ENCODE measurements around the gene REXO1. TPM values are rescaled to one million over a fixed set of nuclear protein-coding genes. Genes with fewer than 3 reads are reported as not detected.
A peak's percentile ranks its signal among the peaks of the same experiment; 100 is the strongest.
"Not testable (repeated sequence)": the region's sequence is repeated elsewhere in the genome, so short reads cannot be mapped to it uniquely, and the experiment has no call there.

The REXO1 gene
- total and polyA plus RNA-seq, 8 donors: 16.9 to 30.8 (median 24.4) TPM

DNA sequence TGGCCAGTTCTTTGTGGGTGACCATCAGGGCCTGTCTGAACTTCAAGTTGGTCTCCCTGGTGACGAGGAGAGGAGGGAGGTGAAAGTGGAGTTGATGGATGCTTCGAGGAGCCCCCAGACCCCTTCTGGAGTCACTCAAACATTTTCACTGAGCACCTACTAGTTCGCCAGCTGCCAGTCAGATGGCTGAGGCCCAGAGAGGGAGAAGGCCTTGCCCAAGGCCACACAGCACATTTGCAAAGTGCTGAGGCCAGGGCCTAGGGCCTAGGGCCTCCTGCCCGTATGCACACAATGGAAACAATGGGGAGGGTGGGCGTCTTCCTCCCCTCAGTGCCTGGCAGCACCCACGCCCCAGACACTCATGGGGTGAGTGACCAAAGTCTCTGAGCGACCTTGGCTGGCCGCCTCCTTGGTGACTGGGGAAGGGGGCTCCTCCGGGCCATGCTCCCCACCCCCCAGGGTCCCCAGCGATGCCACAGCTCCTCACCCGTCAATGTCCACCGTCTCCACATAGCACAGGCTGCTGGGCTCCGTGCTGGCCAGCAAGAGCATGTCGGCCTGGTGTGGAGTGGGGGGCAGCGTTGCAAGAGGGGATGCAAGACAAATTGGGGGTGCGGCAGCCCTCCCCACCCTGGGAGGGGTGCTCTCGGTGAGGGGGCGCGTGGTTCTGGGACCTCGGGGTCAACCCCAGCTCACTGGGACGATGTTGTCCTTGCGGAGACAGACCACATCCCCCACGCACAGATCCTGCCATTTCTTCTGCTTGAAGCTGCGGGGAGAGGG lies 42.7 kb downstream of the REXO1 start:
- ATAC-seq (no peak), DNase-seq (no peak)
- Histone ChIP-seq H3K4me3 (no peak overlapping the region), H3K4me1 (no peaks in the 10 kb centered on the region), H3K27ac (no peak overlapping the region), H3K9me3 (no peaks in the 10 kb centered on the region), H3K36me3 (peaks cover 0 to 6% of the 10 kb centered on the region in 2 donors), H3K27me3 (no peaks in the 10 kb centered on the region)
- intact Hi-C loops (cut with DNase I): no loop called here
- TF ChIP-seq, protein P1, sequence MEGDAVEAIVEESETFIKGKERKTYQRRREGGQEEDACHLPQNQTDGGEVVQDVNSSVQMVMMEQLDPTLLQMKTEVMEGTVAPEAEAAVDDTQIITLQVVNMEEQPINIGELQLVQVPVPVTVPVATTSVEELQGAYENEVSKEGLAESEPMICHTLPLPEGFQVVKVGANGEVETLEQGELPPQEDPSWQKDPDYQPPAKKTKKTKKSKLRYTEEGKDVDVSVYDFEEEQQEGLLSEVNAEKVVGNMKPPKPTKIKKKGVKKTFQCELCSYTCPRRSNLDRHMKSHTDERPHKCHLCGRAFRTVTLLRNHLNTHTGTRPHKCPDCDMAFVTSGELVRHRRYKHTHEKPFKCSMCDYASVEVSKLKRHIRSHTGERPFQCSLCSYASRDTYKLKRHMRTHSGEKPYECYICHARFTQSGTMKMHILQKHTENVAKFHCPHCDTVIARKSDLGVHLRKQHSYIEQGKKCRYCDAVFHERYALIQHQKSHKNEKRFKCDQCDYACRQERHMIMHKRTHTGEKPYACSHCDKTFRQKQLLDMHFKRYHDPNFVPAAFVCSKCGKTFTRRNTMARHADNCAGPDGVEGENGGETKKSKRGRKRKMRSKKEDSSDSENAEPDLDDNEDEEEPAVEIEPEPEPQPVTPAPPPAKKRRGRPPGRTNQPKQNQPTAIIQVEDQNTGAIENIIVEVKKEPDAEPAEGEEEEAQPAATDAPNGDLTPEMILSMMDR (IDR thresholded peaks at IDR 0.05): no peak

DNA sequence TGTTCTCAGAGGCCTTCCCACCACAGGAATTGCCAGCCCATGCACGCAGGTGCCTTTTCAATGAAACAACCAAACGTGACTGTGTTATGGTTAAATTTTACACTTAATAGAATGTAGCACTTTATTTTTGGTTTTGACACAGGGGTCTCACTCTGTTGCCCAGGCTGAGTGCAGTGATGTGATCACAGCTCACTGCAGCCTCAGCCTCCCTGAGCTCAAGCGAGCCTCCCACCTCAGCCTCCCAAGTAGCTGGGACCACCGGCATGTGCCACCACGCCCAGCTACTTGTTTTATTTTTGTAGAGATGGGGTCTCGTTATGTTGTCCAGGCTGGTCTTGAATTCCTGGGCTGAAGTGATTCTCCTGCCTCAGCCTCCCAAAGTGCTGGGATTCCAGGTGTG lies 43.4 kb downstream of the REXO1 start:
- DNase-seq: no peak
- intact Hi-C loops (cut with DNase I): no loop called here
- H3K4me3 ChIP-seq: no peak overlapping the region
- H3K9me3 ChIP-seq: no peaks in the 10 kb centered on the region
- H3K27ac ChIP-seq: no peak overlapping the region
- ATAC-seq: no peak
- TF ChIP-seq, protein P1 (IDR thresholded peaks at IDR 0.05): no peak
- no peaks in the 10 kb centered on the region for H3K4me1 ChIP-seq
- peaks cover 0 to 10% of the 10 kb centered on the region in 2 donors for H3K36me3 ChIP-seq
- no peaks in the 10 kb centered on the region for H3K27me3 ChIP-seq

DNA sequence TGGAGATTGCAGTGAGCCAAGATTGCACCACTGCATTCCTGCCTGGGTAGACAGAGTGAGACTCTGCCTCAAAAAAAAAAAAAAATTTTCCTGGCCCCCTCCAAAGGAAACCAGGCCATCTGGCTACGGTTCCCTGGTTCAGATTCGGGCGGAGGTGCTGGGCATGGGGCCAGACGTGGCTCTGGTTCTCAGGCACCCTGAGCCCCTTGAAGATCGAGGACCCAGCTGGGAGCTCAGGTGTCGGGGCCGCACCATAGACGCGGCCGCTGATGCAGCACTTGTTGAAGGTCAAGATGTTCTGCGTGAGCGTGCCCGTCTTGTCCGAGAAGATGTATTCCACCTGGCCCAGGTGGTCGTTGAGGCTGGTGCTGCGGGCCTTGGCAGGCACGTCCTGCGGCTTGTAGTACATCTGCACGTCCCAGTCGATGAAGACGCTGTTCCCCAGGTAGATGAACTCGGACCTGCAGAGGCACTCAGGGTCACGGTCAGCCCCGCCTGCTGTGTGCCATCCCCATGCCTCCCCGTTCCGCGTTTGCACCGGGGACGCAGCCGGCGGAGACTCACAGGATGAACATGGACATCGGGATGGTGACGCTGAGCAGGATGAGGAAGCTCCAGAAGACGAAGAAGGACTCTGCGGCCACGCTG lies 48.5 kb downstream of the REXO1 start:
- H3K4me3 ChIP-seq: no peak overlapping the region
- peaks cover 0 to 13% of the 10 kb centered on the region in 2 donors for H3K36me3 ChIP-seq
- no peak overlapping the region for H3K27ac ChIP-seq
- peaks cover 0 to 5% of the 10 kb centered on the region in 2 donors for H3K4me1 ChIP-seq
- no peaks in the 10 kb centered on the region for H3K9me3 ChIP-seq
- ATAC-seq (no peak), DNase-seq (no peak)
- intact Hi-C loops (cut with DNase I): no loop called here
- H3K27me3 ChIP-seq: peaks cover 9 to 25% of the 10 kb centered on the region in 2 donors
- TF ChIP-seq, protein P1 (IDR thresholded peaks at IDR 0.05): no peak

DNA sequence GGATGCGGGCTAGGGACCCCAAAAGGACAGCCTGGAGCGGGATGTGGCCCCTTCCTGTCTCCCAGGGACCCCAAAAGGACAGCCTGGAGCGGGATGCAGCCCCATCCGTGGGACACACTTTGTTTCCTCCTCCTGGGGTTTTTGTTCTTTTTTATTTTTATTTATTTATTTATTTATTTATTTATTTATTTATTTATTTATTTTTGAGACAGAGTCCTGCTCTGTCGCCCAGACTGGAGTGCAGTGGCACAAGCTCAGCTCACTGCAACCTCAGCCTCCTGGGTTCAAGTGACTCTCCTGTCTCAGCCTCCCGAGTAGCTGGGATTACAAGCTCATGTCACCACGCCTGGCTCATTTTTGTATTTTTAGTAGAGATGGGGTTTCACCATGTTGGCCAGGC lies 51.0 kb downstream of the REXO1 start:
- intact Hi-C loops (cut with DNase I); DNase-seq; H3K4me3 ChIP-seq; H3K4me1 ChIP-seq; H3K27ac ChIP-seq; H3K36me3 ChIP-seq; H3K9me3 ChIP-seq; ATAC-seq: not testable (repeated sequence)
- peaks cover 9 to 42% of the 10 kb centered on the region in 2 donors for H3K27me3 ChIP-seq

DNA sequence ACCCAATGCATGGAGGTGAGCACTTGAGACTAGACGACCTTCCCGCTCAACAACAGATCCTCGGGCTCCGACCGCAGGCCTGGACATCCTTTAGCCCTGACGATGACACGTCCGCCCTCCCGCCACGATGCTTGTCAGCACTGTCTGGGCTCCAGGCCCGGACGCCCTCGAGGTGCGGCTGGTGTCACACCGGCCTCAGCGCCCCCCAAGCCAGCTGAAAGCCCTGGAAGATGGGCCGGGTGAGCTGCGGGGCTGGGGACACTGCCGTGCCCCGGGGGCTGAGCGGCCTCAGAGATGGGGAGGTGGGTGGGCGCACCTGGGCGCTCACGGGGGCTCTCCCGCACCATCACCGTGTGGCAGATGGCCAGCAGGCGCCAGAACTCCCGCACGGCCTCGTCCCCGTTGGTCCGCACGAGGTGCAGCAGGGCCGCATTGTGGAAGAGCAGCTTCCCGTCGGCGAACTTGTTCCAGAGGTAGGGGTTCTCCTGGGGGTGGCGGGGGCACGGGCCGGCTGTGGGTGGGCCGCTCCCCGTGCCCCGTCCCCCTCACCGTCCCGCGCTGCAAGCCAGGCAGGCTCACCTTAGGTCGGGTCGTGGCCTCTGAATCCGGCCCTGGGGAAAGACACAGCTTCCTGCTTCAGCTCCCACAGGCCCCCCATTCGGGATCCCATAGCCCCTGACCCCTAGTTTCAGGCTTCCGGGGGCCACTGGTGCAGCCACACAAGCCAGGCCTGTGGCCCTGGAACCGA lies 51.7 kb downstream of the REXO1 start:
- peaks cover 0 to 9% of the 10 kb centered on the region in 2 donors for H3K36me3 ChIP-seq
- no peak overlapping the region for H3K27ac ChIP-seq
- no peaks in the 10 kb centered on the region for H3K9me3 ChIP-seq
- H3K27me3 ChIP-seq: peaks cover 9 to 48% of the 10 kb centered on the region in 2 donors
- intact Hi-C loops (cut with DNase I): no loop called here
- H3K4me3 ChIP-seq: no peak overlapping the region
- H3K4me1 ChIP-seq: peaks cover 0 to 5% of the 10 kb centered on the region in 2 donors
- TF ChIP-seq, protein P1 (IDR thresholded peaks at IDR 0.05): no peak
- peak in 1 of 4 donors; percentile 73 for DNase-seq
- no peak for ATAC-seq

All from left lung (tissue), 10 donors.